Tibial nerve (tissue), 4 donors: ENCODE measurements around the gene NPHP3.

Experiments
- CTCF ChIP-seq, 5 experiments: fragments of 200-600 bp in 3 of 5; fragments of 450-650 bp in 2 of 5; sonication (generic) in 3 of 5; IDR thresholded peaks; one replicate each; pipeline ENCODE4 v1.5.1; 2016 to 2019; ENCODE audit warnings: antibody characterized with exemption in 5 of 5, mild to moderate bottlenecking in 3 of 5, moderate library complexity in 2 of 5
- EP300 ChIP-seq, 2 donors: sonication (generic); formaldehyde crosslinking; IDR thresholded peaks; one replicate each; pipeline ENCODE4 v1.6.1; 2017; ENCODE audit warnings: antibody characterized with exemption in 2 of 2, mild to moderate bottlenecking in 1 of 2
- POLR2A ChIP-seq, 2 donors: fragments of 450-650 bp; IDR thresholded peaks; one replicate each; pipeline ENCODE4 v1.6.1; 2017; ENCODE audit warnings: antibody characterized with exemption in 2 of 2, mild to moderate bottlenecking in 2 of 2, moderate library complexity in 2 of 2

- TF ChIP-seq CTCF (IDR thresholded peaks at IDR 0.05) (no peak), POLR2A (IDR thresholded peaks at IDR 0.05) (no peak), EP300 (IDR thresholded peaks at IDR 0.05) (no peak)
Measured at GRCh38 chr3:132638706-132639105, 83.5 kb downstream of the NPHP3 start.
